ENCODE data around the gene EFNA2. TPM values are rescaled to one million over a fixed set of nuclear protein-coding genes. Genes with fewer than 3 reads are reported as not detected.
A peak's percentile ranks its signal among the peaks of the same experiment; 100 is the strongest.

Gene EFNA2
- total RNA-seq, 1 experiment from 2014 or later, result 11.4 TPM

DNA sequence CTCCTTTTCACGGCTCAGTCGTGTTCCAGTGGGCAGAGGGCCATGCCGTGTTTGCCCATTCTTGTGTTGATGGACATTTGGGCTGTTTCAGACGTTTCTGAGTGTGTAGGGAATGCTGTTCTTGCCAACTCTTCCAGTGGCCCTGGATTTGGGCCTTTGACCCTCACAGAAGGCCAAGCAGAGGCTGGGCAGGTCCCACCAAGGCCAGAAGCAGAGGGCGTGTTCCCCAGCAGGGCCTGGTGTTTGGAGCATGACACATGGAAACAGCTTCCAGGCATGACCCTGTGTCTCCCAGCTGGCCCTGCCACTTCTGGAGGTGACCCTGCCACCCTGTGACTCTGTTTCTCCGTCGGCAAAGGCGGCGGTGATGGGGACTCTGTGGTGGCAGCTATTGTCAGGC is 35.9 kb downstream of the EFNA2 start:
- TF ChIP-seq, protein P1, sequence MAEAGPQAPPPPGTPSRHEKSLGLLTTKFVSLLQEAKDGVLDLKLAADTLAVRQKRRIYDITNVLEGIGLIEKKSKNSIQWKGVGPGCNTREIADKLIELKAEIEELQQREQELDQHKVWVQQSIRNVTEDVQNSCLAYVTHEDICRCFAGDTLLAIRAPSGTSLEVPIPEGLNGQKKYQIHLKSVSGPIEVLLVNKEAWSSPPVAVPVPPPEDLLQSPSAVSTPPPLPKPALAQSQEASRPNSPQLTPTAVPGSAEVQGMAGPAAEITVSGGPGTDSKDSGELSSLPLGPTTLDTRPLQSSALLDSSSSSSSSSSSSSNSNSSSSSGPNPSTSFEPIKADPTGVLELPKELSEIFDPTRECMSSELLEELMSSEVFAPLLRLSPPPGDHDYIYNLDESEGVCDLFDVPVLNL (CRISPR knock-in tag; IDR thresholded peaks at IDR 0.05; ENCODE audit: borderline replicate concordance, low read depth), result no peak
- TF ChIP-seq ZNF416 (CRISPR knock-in tag; IDR thresholded peaks at IDR 0.05) (no peak), SMAD4 (CRISPR knock-in tag; IDR thresholded peaks at IDR 0.05) (no peak), ZNF317 (CRISPR knock-in tag; IDR thresholded peaks at IDR 0.05; ENCODE audit: borderline replicate concordance, low read depth) (no peak), IRF2 (CRISPR knock-in tag; IDR thresholded peaks at IDR 0.05; ENCODE audit: borderline replicate concordance, low read depth) (no peak), ZNF396 (CRISPR knock-in tag; IDR thresholded peaks at IDR 0.05; ENCODE audit: borderline replicate concordance) (no peak)
- TF ChIP-seq, protein P2, sequence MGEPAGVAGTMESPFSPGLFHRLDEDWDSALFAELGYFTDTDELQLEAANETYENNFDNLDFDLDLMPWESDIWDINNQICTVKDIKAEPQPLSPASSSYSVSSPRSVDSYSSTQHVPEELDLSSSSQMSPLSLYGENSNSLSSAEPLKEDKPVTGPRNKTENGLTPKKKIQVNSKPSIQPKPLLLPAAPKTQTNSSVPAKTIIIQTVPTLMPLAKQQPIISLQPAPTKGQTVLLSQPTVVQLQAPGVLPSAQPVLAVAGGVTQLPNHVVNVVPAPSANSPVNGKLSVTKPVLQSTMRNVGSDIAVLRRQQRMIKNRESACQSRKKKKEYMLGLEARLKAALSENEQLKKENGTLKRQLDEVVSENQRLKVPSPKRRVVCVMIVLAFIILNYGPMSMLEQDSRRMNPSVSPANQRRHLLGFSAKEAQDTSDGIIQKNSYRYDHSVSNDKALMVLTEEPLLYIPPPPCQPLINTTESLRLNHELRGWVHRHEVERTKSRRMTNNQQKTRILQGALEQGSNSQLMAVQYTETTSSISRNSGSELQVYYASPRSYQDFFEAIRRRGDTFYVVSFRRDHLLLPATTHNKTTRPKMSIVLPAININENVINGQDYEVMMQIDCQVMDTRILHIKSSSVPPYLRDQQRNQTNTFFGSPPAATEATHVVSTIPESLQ (CRISPR knock-in tag; IDR thresholded peaks at IDR 0.05), result no peak
- TF ChIP-seq, protein P3, sequence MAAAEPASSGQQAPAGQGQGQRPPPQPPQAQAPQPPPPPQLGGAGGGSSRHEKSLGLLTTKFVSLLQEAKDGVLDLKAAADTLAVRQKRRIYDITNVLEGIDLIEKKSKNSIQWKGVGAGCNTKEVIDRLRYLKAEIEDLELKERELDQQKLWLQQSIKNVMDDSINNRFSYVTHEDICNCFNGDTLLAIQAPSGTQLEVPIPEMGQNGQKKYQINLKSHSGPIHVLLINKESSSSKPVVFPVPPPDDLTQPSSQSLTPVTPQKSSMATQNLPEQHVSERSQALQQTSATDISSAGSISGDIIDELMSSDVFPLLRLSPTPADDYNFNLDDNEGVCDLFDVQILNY (CRISPR knock-in tag; IDR thresholded peaks at IDR 0.05), result no peak
- TF ChIP-seq, protein P4, sequence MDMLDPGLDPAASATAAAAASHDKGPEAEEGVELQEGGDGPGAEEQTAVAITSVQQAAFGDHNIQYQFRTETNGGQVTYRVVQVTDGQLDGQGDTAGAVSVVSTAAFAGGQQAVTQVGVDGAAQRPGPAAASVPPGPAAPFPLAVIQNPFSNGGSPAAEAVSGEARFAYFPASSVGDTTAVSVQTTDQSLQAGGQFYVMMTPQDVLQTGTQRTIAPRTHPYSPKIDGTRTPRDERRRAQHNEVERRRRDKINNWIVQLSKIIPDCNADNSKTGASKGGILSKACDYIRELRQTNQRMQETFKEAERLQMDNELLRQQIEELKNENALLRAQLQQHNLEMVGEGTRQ (CRISPR knock-in tag; IDR thresholded peaks at IDR 0.05), result no peak
- TF ChIP-seq, protein P5, sequence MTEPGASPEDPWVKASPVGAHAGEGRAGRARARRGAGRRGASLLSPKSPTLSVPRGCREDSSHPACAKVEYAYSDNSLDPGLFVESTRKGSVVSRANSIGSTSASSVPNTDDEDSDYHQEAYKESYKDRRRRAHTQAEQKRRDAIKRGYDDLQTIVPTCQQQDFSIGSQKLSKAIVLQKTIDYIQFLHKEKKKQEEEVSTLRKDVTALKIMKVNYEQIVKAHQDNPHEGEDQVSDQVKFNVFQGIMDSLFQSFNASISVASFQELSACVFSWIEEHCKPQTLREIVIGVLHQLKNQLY (CRISPR knock-in tag; IDR thresholded peaks at IDR 0.05), result no peak
- no peak overlapping the region for H3K4me3 Mint-ChIP-seq
- no peaks in the 10 kb centered on the region for H3K9me3 Mint-ChIP-seq
- peaks cover 14% of the 10 kb centered on the region for H3K27me3 Mint-ChIP-seq (ENCODE audit: low read depth)
- no peaks in the 10 kb centered on the region for H3K4me1 Mint-ChIP-seq
- CTCF ChIA-PET, result no interaction called here
- peak overlapping the region; percentile 85; the same call in 1 of the 2 replicates for H3K27ac Mint-ChIP-seq
- ATAC-seq (no peak), DNase-seq (ENCODE audit: low spot score) (no peak)
- POLR2A ChIA-PET, result interaction anchor here (0.6 kb wide), 1 partner anchor 53 kb away, joined by 3 read pairs; no protein-coding TSS in a partner anchor
- no peaks in the 10 kb centered on the region for H3K36me3 Mint-ChIP-seq

DNA sequence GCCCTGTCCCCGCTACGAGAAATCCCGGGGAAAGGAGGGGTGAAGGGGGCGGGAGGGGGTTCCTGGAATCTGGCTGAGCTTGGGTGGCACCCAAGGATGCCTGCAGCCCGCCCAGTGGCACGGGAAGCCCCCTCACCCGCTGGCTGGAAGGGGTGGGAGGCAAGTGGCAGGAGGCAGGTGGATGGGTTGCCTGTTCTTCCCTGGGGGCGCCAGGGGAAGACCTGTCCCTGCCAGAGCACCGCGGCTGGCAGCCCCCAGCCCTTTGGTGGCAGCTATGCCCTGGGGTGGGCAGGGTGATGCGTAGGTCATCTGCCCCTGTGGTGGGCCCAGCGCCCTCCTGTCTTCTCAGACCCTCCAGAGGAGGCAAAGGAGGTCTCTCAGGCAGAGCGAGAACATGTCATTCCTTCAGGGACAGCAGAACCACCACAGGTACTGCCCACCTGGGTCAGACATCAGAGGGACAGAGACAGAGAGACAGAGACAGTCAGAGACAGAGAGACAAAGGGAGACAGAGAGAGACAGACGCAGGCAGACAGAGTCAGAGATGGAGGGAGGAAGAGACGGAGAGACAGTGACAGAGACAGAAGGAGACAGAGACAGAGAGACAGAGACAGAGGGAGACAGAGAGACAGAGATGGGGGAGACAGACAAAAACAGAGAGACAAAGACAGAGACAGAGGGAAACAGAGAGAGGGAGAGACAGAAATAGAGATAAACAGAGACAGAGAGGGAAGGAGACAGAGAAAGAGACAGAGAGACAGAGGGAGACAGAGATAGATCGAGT is 36.7 kb downstream of the EFNA2 start:
- CTCF ChIA-PET, result no interaction called here
- Mint-ChIP-seq H3K4me3 (no peak overlapping the region), H3K9me3 (no peaks in the 10 kb centered on the region), H3K27ac (no peak overlapping the region), H3K36me3 (no peaks in the 10 kb centered on the region), H3K27me3 (ENCODE audit: low read depth) (peaks cover 7% of the 10 kb centered on the region), H3K4me1 (no peaks in the 10 kb centered on the region)
- TF ChIP-seq CBFB (CRISPR knock-in tag; IDR thresholded peaks at IDR 0.05; ENCODE audit: low read depth) (no peak), MYBL2 (CRISPR knock-in tag; IDR thresholded peaks at IDR 0.05) (no peak), ESRRA (CRISPR knock-in tag; IDR thresholded peaks at IDR 0.05; ENCODE audit: borderline replicate concordance) (no peak), NR2C2 (CRISPR knock-in tag; IDR thresholded peaks at IDR 0.05) (no peak)
- TF ChIP-seq, protein P6, sequence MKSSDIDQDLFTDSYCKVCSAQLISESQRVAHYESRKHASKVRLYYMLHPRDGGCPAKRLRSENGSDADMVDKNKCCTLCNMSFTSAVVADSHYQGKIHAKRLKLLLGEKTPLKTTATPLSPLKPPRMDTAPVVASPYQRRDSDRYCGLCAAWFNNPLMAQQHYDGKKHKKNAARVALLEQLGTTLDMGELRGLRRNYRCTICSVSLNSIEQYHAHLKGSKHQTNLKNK (CRISPR knock-in tag; IDR thresholded peaks at IDR 0.05), result no peak
- TF ChIP-seq, protein P4 (CRISPR knock-in tag; IDR thresholded peaks at IDR 0.05), result no peak
- POLR2A ChIA-PET, result interaction anchor here (0.6 kb wide), 1 partner anchor 52 kb away, joined by 3 read pairs; no protein-coding TSS in a partner anchor
- DNase-seq (ENCODE audit: low spot score), result no peak
- ATAC-seq, result no peak

All from WTC11 (cell line).